ENCODE results near the gene MRPL36. TPM values are rescaled to one million over a fixed set of nuclear protein-coding genes. Genes with fewer than 3 reads are reported as not detected.

MRPL36 gene
- polyA plus RNA-seq, 1 donor (not counting 4 experiments of a cell fraction or from before 2014, with no cell fraction given) = 121 TPM

- TF ChIP-seq EZH2 (IDR thresholded peaks at IDR 0.05; ENCODE audit: low read length) (no peak), CTCF (optimal IDR thresholded peaks at IDR 0.05 in 1 of 3, IDR thresholded peaks at IDR 0.05 in 1 of 3, conservative IDR thresholded peaks at IDR 0.05 in 1 of 3; ENCODE audit: extremely low read depth in 1 of 3, insufficient read depth in 2 of 3, low read length in 3 of 3) (no peak)
- FAIRE-seq (no peak), DNase-seq (ENCODE audit: low read depth, low spot score) (no peak)
- H3K4me1 ChIP-seq (ENCODE audit: control insufficient read depth, extremely low read depth, insufficient read depth, low read length) = peaks cover 22% of the 10 kb centered on the region
- H3K4me3 ChIP-seq (ENCODE audit: control insufficient read depth in 2 of 3, extremely low read depth in 1 of 3, insufficient read depth in 2 of 3, low read depth in 1 of 3, low read length in 3 of 3) = no peak overlapping the region
- H3K9ac ChIP-seq (ENCODE audit: control insufficient read depth, extremely low read depth, insufficient read depth, low read length) = no peak overlapping the region
- no peak overlapping the region for H3K27ac ChIP-seq (ENCODE audit: control insufficient read depth, insufficient read depth, low read length)
- H3K9me1 ChIP-seq (ENCODE audit: control insufficient read depth, extremely low read depth, insufficient read depth, low read length) = no peaks in the 10 kb centered on the region
- H2AFZ ChIP-seq (ENCODE audit: control insufficient read depth, low read length) = no peak overlapping the region
- peaks cover 16 to 19% of the 10 kb centered on the region in 2 experiments for H3K36me3 ChIP-seq (ENCODE audit: control insufficient read depth in 2 of 2, extremely low read depth in 1 of 2, insufficient read depth in 2 of 2, low read length in 2 of 2)
- no peaks in the 10 kb centered on the region for H3K9me3 ChIP-seq (ENCODE audit: control insufficient read depth, low read depth, low read length)
- H3K4me2 ChIP-seq (ENCODE audit: control insufficient read depth, extremely low read depth, insufficient read depth, low read depth, low read length) = no peak overlapping the region
- no peaks in the 10 kb centered on the region for H3K27me3 ChIP-seq (ENCODE audit: control insufficient read depth, extremely low read depth, insufficient read depth, low read length)
- no peaks in the 10 kb centered on the region for H4K20me1 ChIP-seq (ENCODE audit: control insufficient read depth, extremely low read depth, insufficient read depth, low read length)
- dilution Hi-C loops (cut with MboI; ENCODE audit: extremely low pct_ligation_motif_present, low sequenced_read_pairs) = no loop called here
- peaks cover 42% of the 10 kb centered on the region for H3K79me2 ChIP-seq (ENCODE audit: control insufficient read depth, insufficient read depth, low read length)
These were observed 3.7 kb downstream of the MRPL36 start for GRCh38 chr5:1795931-1796330.

- no peak overlapping the region for H3K27ac ChIP-seq (ENCODE audit: control insufficient read depth, insufficient read depth, low read length)
- no peak overlapping the region for H3K4me2 ChIP-seq (ENCODE audit: control insufficient read depth, extremely low read depth, insufficient read depth, low read depth, low read length)
- no peaks in the 10 kb centered on the region for H3K27me3 ChIP-seq (ENCODE audit: control insufficient read depth, extremely low read depth, insufficient read depth, low read length)
- H3K9ac ChIP-seq (ENCODE audit: control insufficient read depth, extremely low read depth, insufficient read depth, low read length) = no peak overlapping the region
- peaks cover 23% of the 10 kb centered on the region for H3K4me1 ChIP-seq (ENCODE audit: control insufficient read depth, extremely low read depth, insufficient read depth, low read length)
- DNase-seq (ENCODE audit: low read depth, low spot score) = no peak
- H2AFZ ChIP-seq (ENCODE audit: control insufficient read depth, low read length) = no peak overlapping the region
- H3K9me3 ChIP-seq (ENCODE audit: control insufficient read depth, low read depth, low read length) = no peaks in the 10 kb centered on the region
- no peak for TF ChIP-seq EZH2 (IDR thresholded peaks at IDR 0.05; ENCODE audit: low read length)
- TF ChIP-seq CTCF (optimal IDR thresholded peaks at IDR 0.05 in 1 of 3, IDR thresholded peaks at IDR 0.05 in 1 of 3, conservative IDR thresholded peaks at IDR 0.05 in 1 of 3; ENCODE audit: extremely low read depth in 1 of 3, insufficient read depth in 2 of 3, low read length in 3 of 3) = no peak
- no peaks in the 10 kb centered on the region for H4K20me1 ChIP-seq (ENCODE audit: control insufficient read depth, extremely low read depth, insufficient read depth, low read length)
- H3K79me2 ChIP-seq (ENCODE audit: control insufficient read depth, insufficient read depth, low read length) = peaks cover 37% of the 10 kb centered on the region
- dilution Hi-C loops (cut with MboI; ENCODE audit: extremely low pct_ligation_motif_present, low sequenced_read_pairs) = no loop called here
- H3K36me3 ChIP-seq (ENCODE audit: control insufficient read depth in 2 of 2, extremely low read depth in 1 of 2, insufficient read depth in 2 of 2, low read length in 2 of 2) = peaks cover 16 to 19% of the 10 kb centered on the region in 2 experiments
- no peak for FAIRE-seq
- H3K4me3 ChIP-seq (ENCODE audit: control insufficient read depth in 2 of 3, extremely low read depth in 1 of 3, insufficient read depth in 2 of 3, low read depth in 1 of 3, low read length in 3 of 3) = no peak overlapping the region
- no peaks in the 10 kb centered on the region for H3K9me1 ChIP-seq (ENCODE audit: control insufficient read depth, extremely low read depth, insufficient read depth, low read length)
These were observed 4.1 kb downstream of the MRPL36 start for GRCh38 chr5:1795506-1795905.

Data from keratinocyte (primary cell).